Panc1 (cell line): ENCODE data around the gene FAM131A. TPM values are rescaled to one million over a fixed set of nuclear protein-coding genes. Genes with fewer than 3 reads are reported as not detected.

Experiments
- ATAC-seq: fragments of 200-7000 bp; cut with Tn5 transposase; 2 replicates; pipeline ENCODE4 v1.9.1; 2020; ENCODE audit warnings: mild to moderate bottlenecking, moderate library complexity
- BruUV-seq: library from RNA; stranded (reverse); fragments of 400-500 nt; replicated peaks from 2 replicates; lab custom pipeline; 2021; lab: Mats Ljungman, UMichigan
- CTCF ChIA-PET: fragments of 300-600 bp; sonication (Branson Sonifier 250); formaldehyde crosslinking; loops from one replicate; lab custom pipeline; 2022; ENCODE audit warnings: antibody characterized with exemption; lab: Charles Lee
- POLR2A ChIA-PET: fragments of 300-600 bp; sonication (Branson Sonifier 250); formaldehyde crosslinking; loops from one replicate; lab custom pipeline; 2022; ENCODE audit warnings: antibody characterized with exemption; lab: Charles Lee
- DNase-seq: peaks from one replicate; pipeline ENCODE4 v3.0.0-alpha.2; 2010; ENCODE audit warnings: low read depth, low spot score
- H3K27ac ChIP-seq: 2 replicates; pipeline ENCODE4 v1.5.1; 2011; ENCODE audit warnings: mild to moderate bottlenecking, low read length, inconsistent platforms
- H3K27me3 ChIP-seq: fragments of 200-500 bp; sonication (Bioruptor generic); 2 replicates; pipeline ENCODE4 v1.6.0; 2014; ENCODE audit warnings: low read length, inconsistent platforms; ENCODE audit not compliant: control insufficient read depth, insufficient read depth
- H3K36me3 ChIP-seq: fragments of 200-500 bp; sonication (Bioruptor generic); 2 replicates; pipeline ENCODE4 v1.5.1; 2014; ENCODE audit warnings: inconsistent platforms, mild to moderate bottlenecking, low read length, moderate library complexity; ENCODE audit not compliant: control insufficient read depth, insufficient read depth
- H3K4me1 ChIP-seq: 2 replicates; pipeline ENCODE4 v1.5.1; 2011; ENCODE audit warnings: inconsistent platforms, mild to moderate bottlenecking, low read length, moderate library complexity; ENCODE audit not compliant: control insufficient read depth, insufficient read depth
- H3K4me3 ChIP-seq, 2 experiments: 2 replicates each; pipeline ENCODE4 v1.5.1; 2011 to 2012; ENCODE audit warnings: low read depth in 2 of 2, low read length in 2 of 2, mild to moderate bottlenecking in 2 of 2, inconsistent platforms in 1 of 2, moderate library complexity in 1 of 2
- H3K9me3 ChIP-seq: fragments of 200-500 bp; sonication (Bioruptor generic); 2 replicates; pipeline ENCODE4 v1.5.1; 2014; ENCODE audit warnings: low read depth, mild to moderate bottlenecking, inconsistent platforms, low read length, moderate library complexity; ENCODE audit not compliant: control insufficient read depth, insufficient read depth
- POLR2AphosphoS5 ChIP-seq: IDR thresholded peaks from 2 replicates; pipeline ENCODE4 v1.6.1; 2012; ENCODE audit warnings: mild to moderate bottlenecking, low read depth, low read length, moderate library complexity
- REST ChIP-seq, 2 experiments: IDR thresholded peaks; 2 replicates each; pipeline ENCODE4 v1.6.1; 2011 to 2012; ENCODE audit warnings: low read depth in 2 of 2, control low read depth in 1 of 2, low read length in 1 of 2, mild to moderate bottlenecking in 1 of 2, moderate library complexity in 1 of 2; ENCODE audit not compliant: insufficient read depth in 1 of 2
- SIN3A ChIP-seq: IDR thresholded peaks from 2 replicates; pipeline ENCODE4 v1.6.1; 2012; ENCODE audit warnings: low read depth, mild to moderate bottlenecking, low read length, moderate library complexity, borderline replicate concordance; ENCODE audit not compliant: insufficient read depth
- TCF7L2 ChIP-seq: IDR thresholded peaks from 2 replicates; pipeline ENCODE4 v1.6.1; 2011; ENCODE audit warnings: mild to moderate bottlenecking, low read depth, low read length, inconsistent platforms
- in situ Hi-C: cut with HindIII; loops from 2 replicates; pipeline ENCODE4 v1.10.0; 2016; ENCODE audit warnings: low sequenced_read_pairs, low pct_unique_long_range_greater_than_20kb
- intact Hi-C: fragments of 100-400 bp; cut with micrococcal nuclease; formaldehyde crosslinking; loops from one replicate; pipeline ENCODE4 v1.10.0; 2022; ENCODE audit not compliant: unreplicated experiment
- total RNA-seq: library from RNA; stranded (reverse); gene quantifications from one replicate; pipeline ENCODE4 v1.2.1, GENCODE V29; 2021; ENCODE audit not compliant: unreplicated experiment
- TF ChIP-seq, protein P1 (sequence below): fragments of 450-650 bp; IDR thresholded peaks from 2 replicates; pipeline ENCODE4 v1.5.1; 2017; ENCODE audit warnings: mild to moderate bottlenecking

FAM131A gene
- total RNA-seq, 1 experiment from 2014 or later: 30.1 TPM

DNA sequence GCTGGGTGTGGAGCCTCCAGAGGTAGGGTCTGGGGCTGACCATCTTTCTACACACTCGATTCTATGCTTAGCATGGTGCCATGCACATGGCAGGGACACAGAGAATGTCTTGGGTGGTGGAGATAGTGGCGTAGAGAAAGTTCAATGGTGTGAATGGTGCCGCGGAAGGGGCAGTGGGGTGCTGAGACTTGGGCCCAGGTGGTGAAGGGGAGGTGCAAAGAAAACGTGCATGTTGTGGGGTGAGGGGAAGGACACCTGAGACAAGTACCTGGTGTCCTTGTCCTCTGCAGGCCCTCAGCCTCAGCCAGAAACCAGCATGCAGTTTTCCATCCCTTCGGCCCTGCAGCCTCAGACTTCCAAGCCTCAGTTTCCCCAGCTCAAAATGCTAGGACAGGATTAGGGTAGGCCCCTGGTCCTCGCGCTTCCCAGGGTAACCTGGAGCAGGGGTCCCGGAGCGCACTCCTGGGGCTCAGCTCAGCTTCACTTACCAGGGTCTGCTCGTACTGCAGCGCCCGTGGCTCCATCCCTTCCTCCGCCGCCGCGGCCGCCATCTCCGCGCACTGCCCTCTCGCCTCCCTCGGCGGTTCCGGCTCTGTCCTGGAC is 23.6 kb downstream of the FAM131A start:
- Histone ChIP-seq H3K4me1 (peaks cover 13% of the 10 kb centered on the region), H3K36me3 (peaks cover 5% of the 10 kb centered on the region), H3K27ac (peak overlapping the region; percentile 85), H3K27me3 (no peaks in the 10 kb centered on the region), H3K4me3 (peak overlapping the region; percentile 86 to 98), H3K9me3 (no peaks in the 10 kb centered on the region)
- ChIA-PET CTCF (interaction anchor here (0.6 to 1.4 kb wide), 2 partner anchors 9 to 179 kb away, joined by 3 to 8 read pairs; no protein-coding TSS in a partner anchor), POLR2A (no interaction called here)
- ATAC-seq (peak; percentile 1), DNase-seq (no peak)
- in situ Hi-C loops (no loop called here), intact Hi-C loops (no loop called here)
- TF ChIP-seq, protein P1, sequence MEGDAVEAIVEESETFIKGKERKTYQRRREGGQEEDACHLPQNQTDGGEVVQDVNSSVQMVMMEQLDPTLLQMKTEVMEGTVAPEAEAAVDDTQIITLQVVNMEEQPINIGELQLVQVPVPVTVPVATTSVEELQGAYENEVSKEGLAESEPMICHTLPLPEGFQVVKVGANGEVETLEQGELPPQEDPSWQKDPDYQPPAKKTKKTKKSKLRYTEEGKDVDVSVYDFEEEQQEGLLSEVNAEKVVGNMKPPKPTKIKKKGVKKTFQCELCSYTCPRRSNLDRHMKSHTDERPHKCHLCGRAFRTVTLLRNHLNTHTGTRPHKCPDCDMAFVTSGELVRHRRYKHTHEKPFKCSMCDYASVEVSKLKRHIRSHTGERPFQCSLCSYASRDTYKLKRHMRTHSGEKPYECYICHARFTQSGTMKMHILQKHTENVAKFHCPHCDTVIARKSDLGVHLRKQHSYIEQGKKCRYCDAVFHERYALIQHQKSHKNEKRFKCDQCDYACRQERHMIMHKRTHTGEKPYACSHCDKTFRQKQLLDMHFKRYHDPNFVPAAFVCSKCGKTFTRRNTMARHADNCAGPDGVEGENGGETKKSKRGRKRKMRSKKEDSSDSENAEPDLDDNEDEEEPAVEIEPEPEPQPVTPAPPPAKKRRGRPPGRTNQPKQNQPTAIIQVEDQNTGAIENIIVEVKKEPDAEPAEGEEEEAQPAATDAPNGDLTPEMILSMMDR: no peak
- no peak for TF ChIP-seq TCF7L2
- TF ChIP-seq SIN3A: no peak
- TF ChIP-seq REST (IDR thresholded peaks at IDR 0.05; ENCODE audit: insufficient read depth in 1 of 2, low read depth in 2 of 2, low read length in 1 of 2): no peak
- BruUV-seq: no TSS peak

- no TSS peak for BruUV-seq
- in situ Hi-C loops: no loop called here
- no peaks in the 10 kb centered on the region for H3K9me3 ChIP-seq
- intact Hi-C loops: no loop called here
- ChIA-PET CTCF (interaction anchor here (1.0 to 1.4 kb wide), 3 partner anchors 10 to 16 kb away, joined by 3 to 4 read pairs (median 3); no protein-coding TSS in a partner anchor), POLR2A (no interaction called here)
- ATAC-seq (peak; percentile 68), DNase-seq (no peak)
- TF ChIP-seq, protein P1: no peak
- TF ChIP-seq POLR2AphosphoS5 (no peak), TCF7L2 (no peak), SIN3A (no peak; the same call in 1 of the 2 replicates), REST (IDR thresholded peaks at IDR 0.05; ENCODE audit: insufficient read depth in 1 of 2, low read depth in 2 of 2, low read length in 1 of 2) (no peak)
- peaks cover 5% of the 10 kb centered on the region for H3K36me3 ChIP-seq
- H3K4me1 ChIP-seq: peaks cover 13% of the 10 kb centered on the region
- peak within 1 kb of the TSS; percentile 86 to 98 for H3K4me3 ChIP-seq
- peak within 1 kb of the TSS; percentile 91 for H3K27ac ChIP-seq
- H3K27me3 ChIP-seq: no peaks in the 10 kb centered on the region
These were observed 24.1 kb downstream of the FAM131A start, which contains the start of the genes CLCN2 and POLR2H for GRCh38 chr3:184361532-184361931. CLCN2 (minus strand) TSS chr3:184361605; CDS start chr3:184361479, 126 bp downstream. POLR2H (plus strand) TSS chr3:184361710; CDS start chr3:184363493, 1,783 bp downstream.
